Head of caudate nucleus (tissue), 42 donors: ENCODE results near the gene TMEM132E.

Source experiments
- DNase-seq, 42 donors: peaks; one replicate each; pipeline versions ENCODE4 v3.0.0 to v3.0.0-alpha.2; 2020 to 2021; ENCODE audit warnings: mixed read lengths in 7 of 42
- intact Hi-C: fragments of 100-400 bp; cut with DNase I; formaldehyde crosslinking; loops from one replicate; pipeline ENCODE4 v1.15.0; 2022

The TMEM132E gene

GRCh38 chr17:34672176-34672785 is 92.9 kb downstream of the TMEM132E start:
- intact Hi-C loops = no loop called here
- no peak for DNase-seq

- no peak for DNase-seq
- intact Hi-C loops = no loop called here
Observed at GRCh38 chr17:34673516-34673915, 94.1 kb downstream of the TMEM132E start.

DNA sequence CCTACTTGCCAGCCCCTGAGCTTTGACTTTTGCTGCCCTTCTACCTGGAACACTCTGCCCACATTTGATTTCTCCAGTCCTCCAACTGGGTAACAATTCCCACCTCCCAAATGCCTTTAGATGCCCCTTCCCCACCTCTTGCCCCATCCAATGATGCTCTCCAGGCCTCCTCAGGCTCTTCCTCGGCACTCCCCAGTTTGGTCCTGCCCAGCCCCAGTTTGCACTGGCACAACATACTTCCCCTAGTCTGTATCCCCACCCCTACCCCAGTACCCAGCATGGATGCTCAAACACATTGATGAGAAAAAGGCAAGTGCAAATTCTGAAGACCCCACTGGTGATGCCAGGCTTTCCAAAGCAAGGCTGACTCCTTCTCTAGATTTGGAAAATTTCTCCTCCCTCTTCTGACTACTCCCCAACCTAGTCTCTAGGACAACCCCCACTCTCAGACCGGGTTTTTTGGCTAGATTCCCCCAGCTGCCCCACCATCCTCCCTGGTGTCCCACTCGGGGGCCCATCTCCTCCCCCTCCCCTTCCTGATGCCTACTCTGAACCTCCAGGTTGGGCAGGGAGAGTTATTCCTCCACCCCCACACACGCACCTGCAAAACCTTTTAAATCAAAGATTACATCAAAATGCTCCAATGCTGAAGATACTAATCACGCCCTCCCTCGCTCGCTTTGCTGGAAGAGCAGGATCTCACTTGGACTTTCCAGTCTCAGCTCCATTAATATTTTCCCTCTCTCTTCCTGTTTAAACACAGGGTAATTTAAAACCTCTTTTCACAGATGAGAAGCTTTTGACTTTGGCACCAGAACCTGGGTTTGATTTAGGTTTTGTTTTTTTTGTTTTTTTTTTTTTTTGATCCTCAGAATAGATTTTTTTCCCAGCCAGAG is 94.9 kb downstream of the TMEM132E start:
- intact Hi-C loops = no loop called here
- no peak for DNase-seq

DNA sequence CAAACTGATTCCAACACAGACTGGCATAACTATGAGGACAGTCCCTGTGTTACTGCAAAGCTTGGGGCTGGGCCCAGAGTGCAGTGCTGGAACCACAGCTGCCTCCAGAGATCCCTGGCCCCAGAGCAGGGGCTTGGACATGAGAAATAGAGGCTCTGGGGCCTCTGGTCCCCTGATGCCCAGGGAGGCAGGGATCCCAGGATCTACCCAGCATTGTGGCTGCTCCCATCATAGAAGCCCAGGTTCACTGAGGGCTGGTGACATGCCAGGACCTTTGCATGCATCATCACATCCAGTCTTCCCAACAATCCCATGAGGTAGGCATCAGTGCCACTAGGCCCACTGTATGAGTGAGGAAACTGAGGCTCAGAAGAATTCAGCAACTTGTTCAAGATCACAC is 95.8 kb downstream of the TMEM132E start:
- intact Hi-C loops = no loop called here
- DNase-seq = no peak

- intact Hi-C loops = no loop called here
- DNase-seq = no peak
Observed at GRCh38 chr17:34675605-34676004, 96.2 kb downstream of the TMEM132E start.

DNA sequence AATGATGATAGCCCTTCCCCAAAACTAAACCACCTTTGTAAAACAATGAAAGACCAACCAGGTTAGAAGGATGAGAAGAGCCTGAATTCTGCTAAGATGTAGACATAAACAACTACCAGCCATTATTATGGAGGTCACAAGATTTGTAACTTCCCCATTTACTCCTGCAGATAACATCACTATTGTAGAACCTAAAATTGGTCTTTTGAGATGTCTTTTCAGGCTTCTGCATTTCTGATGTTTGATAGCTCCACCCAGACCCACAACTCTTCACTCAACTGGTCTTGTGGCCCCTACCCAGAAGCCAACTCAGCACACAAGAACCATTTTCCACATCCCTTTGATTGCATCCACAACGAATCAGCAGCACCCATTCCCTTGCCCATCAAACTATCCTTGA is 100.8 kb downstream of the TMEM132E start:
- intact Hi-C loops = no loop called here
- DNase-seq = no peak

- intact Hi-C loops = no loop called here
- DNase-seq = no peak
Observed at GRCh38 chr17:34682305-34682704, 102.9 kb downstream of the TMEM132E start.

DNA sequence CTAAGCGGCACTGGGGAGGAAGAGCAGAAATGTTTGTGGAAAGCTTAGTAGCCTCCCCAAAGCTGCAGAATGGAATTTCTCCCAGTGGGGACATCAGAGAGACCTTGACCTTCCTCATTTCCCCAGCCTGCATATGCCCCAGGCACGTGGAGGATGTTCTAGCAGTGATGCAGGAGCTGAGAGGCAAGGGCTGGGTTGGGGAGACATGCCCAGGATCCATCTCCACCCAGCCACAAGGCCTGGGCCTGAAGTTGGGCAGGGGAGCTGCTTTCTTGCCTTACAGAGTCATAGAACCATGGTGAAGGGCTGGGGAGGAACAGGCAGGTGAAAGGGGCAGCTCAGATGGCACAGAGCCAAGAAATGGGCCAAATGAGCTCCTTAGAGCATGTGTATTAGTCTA is 104.0 kb downstream of the TMEM132E start:
- intact Hi-C loops = no loop called here

More for the DNA sequence above, 104.0 kb downstream of the TMEM132E start:
- DNase-seq = no peak
